ENCODE measurements around the gene RERE. TPM values are rescaled to one million over a fixed set of nuclear protein-coding genes. Genes with fewer than 3 reads are reported as not detected.
A peak's percentile ranks its signal among the peaks of the same experiment; 100 is the strongest.
"Not testable (repeated sequence)": the region's sequence is repeated elsewhere in the genome, so short reads cannot be mapped to it uniquely, and the experiment has no call there.

The RERE gene
- total and polyA plus RNA-seq, 11 donors = 53.5 to 236 (median 121) TPM

DNA sequence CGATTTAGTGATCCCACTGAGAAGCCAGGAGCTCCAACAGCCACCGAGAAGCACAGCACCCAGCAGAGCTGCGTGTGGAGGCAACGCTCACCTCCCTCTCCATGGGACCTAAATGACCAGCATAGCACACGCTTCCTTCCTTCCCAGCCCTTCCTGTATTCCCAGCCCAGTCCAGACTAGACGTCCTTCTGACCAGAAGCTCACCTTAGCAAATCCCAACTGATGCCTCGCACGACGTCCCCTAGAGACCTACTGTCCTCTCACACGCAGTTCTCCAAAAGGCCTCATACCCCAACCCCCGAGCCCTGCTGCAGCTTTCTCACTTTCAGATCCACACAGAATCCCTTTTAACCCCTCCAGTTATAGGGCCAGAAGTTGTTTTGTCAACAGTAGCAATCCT is 367.1 kb downstream of the RERE start:
- peaks cover 0 to 7% (median 0%) of the 10 kb centered on the region in 9 donors for H3K36me3 ChIP-seq
- peaks cover 0 to 37% (median 27%) of the 10 kb centered on the region in 12 donors for H3K4me1 ChIP-seq
- DNase-seq (peak in 3 of 5 donors; percentile 34 to 62 (median 56)), ATAC-seq (peak in 3 of 4 donors; percentile 49 to 82 (median 56))
- no peak for TF ChIP-seq POLR2A (IDR thresholded peaks at IDR 0.05)
- TF ChIP-seq, protein P1, sequence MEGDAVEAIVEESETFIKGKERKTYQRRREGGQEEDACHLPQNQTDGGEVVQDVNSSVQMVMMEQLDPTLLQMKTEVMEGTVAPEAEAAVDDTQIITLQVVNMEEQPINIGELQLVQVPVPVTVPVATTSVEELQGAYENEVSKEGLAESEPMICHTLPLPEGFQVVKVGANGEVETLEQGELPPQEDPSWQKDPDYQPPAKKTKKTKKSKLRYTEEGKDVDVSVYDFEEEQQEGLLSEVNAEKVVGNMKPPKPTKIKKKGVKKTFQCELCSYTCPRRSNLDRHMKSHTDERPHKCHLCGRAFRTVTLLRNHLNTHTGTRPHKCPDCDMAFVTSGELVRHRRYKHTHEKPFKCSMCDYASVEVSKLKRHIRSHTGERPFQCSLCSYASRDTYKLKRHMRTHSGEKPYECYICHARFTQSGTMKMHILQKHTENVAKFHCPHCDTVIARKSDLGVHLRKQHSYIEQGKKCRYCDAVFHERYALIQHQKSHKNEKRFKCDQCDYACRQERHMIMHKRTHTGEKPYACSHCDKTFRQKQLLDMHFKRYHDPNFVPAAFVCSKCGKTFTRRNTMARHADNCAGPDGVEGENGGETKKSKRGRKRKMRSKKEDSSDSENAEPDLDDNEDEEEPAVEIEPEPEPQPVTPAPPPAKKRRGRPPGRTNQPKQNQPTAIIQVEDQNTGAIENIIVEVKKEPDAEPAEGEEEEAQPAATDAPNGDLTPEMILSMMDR (IDR thresholded peaks at IDR 0.05) = no peak
- H3K27ac ChIP-seq = peak overlapping the region in 9 of 12 donors; percentile 26 to 77 (median 48)
- no peaks in the 10 kb centered on the region for H3K9me3 ChIP-seq
- H3K4me3 ChIP-seq = no peak overlapping the region
- H3K27me3 ChIP-seq = no peaks in the 10 kb centered on the region
- intact Hi-C loops (cut with DNase I) = no loop called here
- 53 to 71% (median 63%) methylated on average over 11 of the region's 11 CpGs for WGBS, 4 donors

DNA sequence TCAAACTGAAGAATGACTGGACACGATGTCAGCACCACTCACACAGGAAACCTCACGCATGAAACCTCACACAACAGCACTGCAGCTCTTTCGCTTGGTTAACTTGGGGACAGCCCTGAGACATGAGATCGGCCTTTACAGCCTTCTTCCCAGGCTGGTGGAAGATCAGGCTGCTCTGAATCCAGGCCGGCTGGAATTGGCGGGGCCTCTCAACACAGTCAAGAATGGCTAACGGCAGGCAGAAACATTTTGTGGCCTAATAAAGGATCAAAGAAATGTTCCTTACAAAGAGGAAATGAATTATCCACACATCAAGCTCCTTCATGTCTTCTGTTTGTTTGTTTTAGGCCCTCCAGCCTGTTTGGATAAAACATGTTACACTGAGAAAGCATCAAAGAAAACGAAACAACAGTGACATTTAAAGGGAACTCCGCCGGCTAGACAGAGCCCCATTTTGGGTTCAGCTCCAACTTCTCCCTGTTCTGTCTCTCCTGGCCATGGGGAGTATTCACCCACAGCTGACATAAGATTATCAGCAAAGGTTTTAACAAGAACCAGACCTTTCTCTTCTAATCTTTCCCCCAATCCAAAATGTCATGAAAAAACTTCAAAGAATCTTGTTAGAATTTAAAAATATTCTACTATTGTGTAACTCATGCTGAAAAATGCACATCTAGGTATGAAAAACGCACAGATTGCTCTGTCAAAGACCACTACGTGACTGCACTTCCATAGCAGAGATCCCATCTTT is 368.4 kb downstream of the RERE start:
- Histone ChIP-seq H3K27ac (peak overlapping the region in 11 of 12 donors; percentile 12 to 77 (median 70)), H3K4me3 (peak overlapping the region in 6 of 12 donors; percentile 6 to 40 (median 17)), H3K9me3 (no peaks in the 10 kb centered on the region), H3K4me1 (peaks cover 0 to 33% (median 24%) of the 10 kb centered on the region in 12 donors), H3K36me3 (peaks cover 0 to 7% (median 0%) of the 10 kb centered on the region in 9 donors), H3K27me3 (no peaks in the 10 kb centered on the region)
- TF ChIP-seq, protein P1 (IDR thresholded peaks at IDR 0.05) = no peak
- no peak for TF ChIP-seq POLR2A (IDR thresholded peaks at IDR 0.05)
- no peak for DNase-seq
- intact Hi-C loops (cut with DNase I) = loop anchor here in 1 of 10 donors (10.0 kb wide), 1 partner anchor 424 kb away; the partner anchor contains the start of gene ERRFI1
- 44 to 59% (median 53%) methylated on average over 12 of the region's 12 CpGs for WGBS, 4 donors
- peak in 3 of 4 donors; percentile 49 to 73 (median 54) for ATAC-seq

DNA sequence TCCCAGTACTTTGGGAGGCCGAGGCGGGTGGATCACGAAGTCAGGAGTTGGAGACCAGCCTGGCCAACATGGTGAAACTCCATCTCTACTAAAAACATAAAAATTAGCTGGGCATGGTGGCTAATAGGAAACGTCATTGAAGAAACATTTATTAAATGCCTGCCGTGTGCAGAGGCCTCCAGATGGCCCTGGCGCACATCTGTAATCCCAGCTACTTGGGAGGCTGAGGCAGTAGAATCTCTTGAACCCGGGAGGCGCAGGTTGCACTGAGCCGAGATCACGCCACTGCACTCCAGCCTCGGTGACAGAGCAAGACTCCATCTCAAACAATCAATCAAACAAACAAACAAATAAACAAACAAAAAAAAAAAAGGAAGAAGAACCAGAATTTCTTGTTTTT is 368.9 kb downstream of the RERE start:
- Histone ChIP-seq H3K4me3 (peak overlapping the region in 4 of 12 donors; percentile 6 to 40 (median 24)), H3K27ac (peak overlapping the region in 11 of 12 donors; percentile 12 to 77 (median 70)), H3K4me1 (peaks cover 0 to 33% (median 24%) of the 10 kb centered on the region in 12 donors)
- H3K9me3 ChIP-seq, DNase-seq, ATAC-seq, H3K27me3 ChIP-seq, H3K36me3 ChIP-seq: not testable (repeated sequence)
- intact Hi-C loops (cut with DNase I) = loop anchor here in 1 of 10 donors (10.0 kb wide), 1 partner anchor 424 kb away; the partner anchor contains the start of gene ERRFI1
- 89 to 93% (median 90%) methylated on average over 11 of the region's 11 CpGs for WGBS, 4 donors

DNA sequence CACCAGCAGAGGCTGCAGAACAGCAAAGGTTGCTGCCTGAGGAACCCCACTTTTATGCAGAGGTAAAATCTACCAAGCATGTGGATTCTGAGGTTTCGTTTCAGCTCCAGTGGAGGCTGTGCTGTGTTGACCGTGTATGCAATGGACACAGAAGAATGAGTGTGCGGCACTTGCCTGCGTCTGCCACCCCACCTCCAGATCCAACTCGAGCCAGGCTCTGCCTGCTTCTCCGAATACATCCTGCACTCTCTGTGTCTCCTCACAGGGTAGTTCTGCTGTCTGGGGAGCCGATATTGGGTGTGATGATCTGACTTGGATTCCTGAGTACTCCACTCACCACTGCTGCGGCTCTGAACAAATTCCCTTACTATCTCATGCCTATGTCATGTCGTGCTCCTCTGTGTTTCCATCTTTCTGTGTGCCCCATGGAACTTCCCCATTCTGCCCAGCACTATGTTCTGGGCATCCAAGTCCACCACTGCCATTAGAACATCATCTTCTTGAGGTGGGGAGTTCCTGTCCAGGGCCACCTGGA is 369.8 kb downstream of the RERE start:
- H3K27ac ChIP-seq = no peak overlapping the region
- WGBS, 4 donors = 82 to 88% (median 85%) methylated on average over 9 of the region's 9 CpGs

DNA sequence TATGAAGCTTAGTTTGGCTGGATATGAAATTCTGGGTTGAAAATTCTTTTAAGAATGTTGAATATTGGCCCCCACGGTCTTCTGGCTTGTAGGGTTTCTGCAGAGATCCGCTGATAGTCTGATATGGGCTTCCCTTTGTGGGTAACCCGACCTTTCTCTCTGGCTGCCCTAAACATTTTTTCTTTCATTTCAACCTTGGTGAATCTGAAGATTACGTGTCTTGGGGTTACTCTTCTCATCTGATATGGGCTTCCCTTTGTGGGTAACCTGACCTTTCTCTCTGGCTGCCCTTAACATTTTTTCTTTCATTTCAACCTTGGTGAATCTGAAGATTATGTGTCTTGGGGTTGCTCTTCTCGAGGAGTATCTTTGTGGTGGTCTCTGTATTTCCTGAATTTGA is 371.3 kb downstream of the RERE start:
- not testable (repeated sequence) for H3K4me3 ChIP-seq, H3K36me3 ChIP-seq, DNase-seq, H3K27ac ChIP-seq, ATAC-seq, H3K9me3 ChIP-seq, H3K27me3 ChIP-seq
- intact Hi-C loops (cut with DNase I) = loop anchor here in 1 of 10 donors (10.0 kb wide), 1 partner anchor 421 kb away; the partner anchor contains the start of gene ERRFI1
- H3K4me1 ChIP-seq = peaks cover 0 to 28% (median 23%) of the 10 kb centered on the region in 12 donors
- WGBS, 4 donors = 88 to 96% (median 93%) methylated on average over 5 of the region's 5 CpGs

More for the DNA sequence above, 369.8 kb downstream of the RERE start:
- DNase-seq (no peak), ATAC-seq (no peak)
- intact Hi-C loops (cut with DNase I) = loop anchor here in 1 of 10 donors (10.0 kb wide), 1 partner anchor 423 kb away; the partner anchor contains the start of gene ERRFI1
- Histone ChIP-seq H3K9me3 (peaks cover 0 to 5% (median 0%) of the 10 kb centered on the region in 12 donors), H3K27me3 (no peaks in the 10 kb centered on the region), H3K4me3 (no peak overlapping the region), H3K36me3 (peaks cover 0 to 7% (median 0%) of the 10 kb centered on the region in 9 donors), H3K4me1 (peaks cover 0 to 33% (median 24%) of the 10 kb centered on the region in 12 donors)
- no peak for TF ChIP-seq POLR2A (IDR thresholded peaks at IDR 0.05)
- TF ChIP-seq, protein P1 (IDR thresholded peaks at IDR 0.05) = no peak

Measured in heart left ventricle (tissue), 16 donors.